OCI-LY7 (cell line): ENCODE data around the gene IGFBP4.

Source experiments
- CTCF ChIP-seq: fragments of 200-600 bp; sonication (generic); conservative IDR thresholded peaks from 2 replicates; pipeline ENCODE4 v1.5.1; 2014; ENCODE audit warnings: mild to moderate bottlenecking, antibody characterized with exemption, low read length, moderate library complexity, mixed read lengths
- EZH2phosphoT487 ChIP-seq: fragments of 200-600 bp; sonication (generic); IDR thresholded peaks from 2 replicates; pipeline ENCODE4 v1.6.1; 2018; ENCODE audit warnings: low read depth, borderline replicate concordance, mild to moderate bottlenecking, mixed run types, antibody characterized with exemption, low read length, moderate library complexity, mixed read lengths

GRCh38 chr17:40484285-40484972 is 41.2 kb downstream of the IGFBP4 start:
- no peak for TF ChIP-seq CTCF
- no peak for TF ChIP-seq EZH2phosphoT487
